HEK293 (cell line): Measurements from ENCODE around the gene PAX2.

Source experiments
- GLIS1 ChIP-seq: fragments of 450-650 bp; formaldehyde crosslinking; IDR thresholded peaks from 2 replicates; pipeline ENCODE4 v1.5.1; 2016; ENCODE audit warnings: missing biosample characterization, missing genetic modification characterization
- HOXA7 ChIP-seq: sonication (generic); formaldehyde crosslinking; IDR thresholded peaks from 2 replicates; pipeline ENCODE4 v1.8.1; 2022; ENCODE audit warnings: missing genetic modification reagents, borderline replicate concordance
- KLF7 ChIP-seq: fragments of 450-650 bp; formaldehyde crosslinking; IDR thresholded peaks from 2 replicates; pipeline ENCODE4 v1.5.1; 2016; ENCODE audit warnings: missing biosample characterization, missing genetic modification characterization, borderline replicate concordance
- MZF1 ChIP-seq: fragments of 450-650 bp; formaldehyde crosslinking; IDR thresholded peaks from 2 replicates; pipeline ENCODE4 v1.5.1; 2017; ENCODE audit warnings: missing biosample characterization, missing genetic modification characterization, borderline replicate concordance
- OSR2 ChIP-seq: fragments of 450-650 bp; formaldehyde crosslinking; IDR thresholded peaks from 2 replicates; pipeline ENCODE4 v1.5.1; 2016; ENCODE audit warnings: missing biosample characterization, missing genetic modification characterization
- PRDM2 ChIP-seq: fragments of 450-650 bp; formaldehyde crosslinking; IDR thresholded peaks from 2 replicates; pipeline ENCODE4 v1.5.1; 2016; ENCODE audit warnings: missing biosample characterization, missing genetic modification characterization, borderline replicate concordance
- SCRT1 ChIP-seq: fragments of 450-650 bp; formaldehyde crosslinking; IDR thresholded peaks from 2 replicates; pipeline ENCODE4 v1.5.1; 2016; ENCODE audit warnings: missing biosample characterization, missing genetic modification characterization, borderline replicate concordance
- TRIM28 ChIP-seq: IDR thresholded peaks from 2 replicates; pipeline ENCODE4 v1.6.1; 2011; ENCODE audit warnings: low read length, control low read depth, borderline replicate concordance
- ZBTB11 ChIP-seq: fragments of 450-650 bp; formaldehyde crosslinking; conservative IDR thresholded peaks from 2 replicates; pipeline ENCODE4 v1.5.1; 2016; ENCODE audit warnings: low read depth, missing biosample characterization, missing genetic modification characterization
- ZIC2 ChIP-seq: fragments of 450-650 bp; formaldehyde crosslinking; IDR thresholded peaks from 2 replicates; pipeline ENCODE4 v1.5.1; 2016; ENCODE audit warnings: missing biosample characterization, missing genetic modification characterization
- ZNF10 ChIP-seq: fragments of 450-650 bp; formaldehyde crosslinking; IDR thresholded peaks from 2 replicates; pipeline ENCODE4 v1.5.1; 2017; ENCODE audit warnings: missing biosample characterization, missing genetic modification characterization
- ZNF148 ChIP-seq: fragments of 450-650 bp; formaldehyde crosslinking; IDR thresholded peaks from 2 replicates; pipeline ENCODE4 v1.5.0; 2017; ENCODE audit warnings: missing biosample characterization, missing genetic modification characterization, borderline replicate concordance
- ZNF155 ChIP-seq: fragments of 450-650 bp; formaldehyde crosslinking; IDR thresholded peaks from 2 replicates; pipeline ENCODE4 v1.5.1; 2016; ENCODE audit warnings: missing biosample characterization, missing genetic modification characterization
- ZNF2 ChIP-seq: fragments of 450-650 bp; formaldehyde crosslinking; IDR thresholded peaks from 2 replicates; pipeline ENCODE4 v1.5.1; 2016; ENCODE audit warnings: missing biosample characterization, missing genetic modification characterization
- ZNF214 ChIP-seq: fragments of 450-650 bp; formaldehyde crosslinking; IDR thresholded peaks from 2 replicates; pipeline ENCODE4 v1.5.1; 2017; ENCODE audit warnings: missing biosample characterization, mild to moderate bottlenecking, missing genetic modification characterization, borderline replicate concordance
- ZNF26 ChIP-seq: fragments of 450-650 bp; formaldehyde crosslinking; IDR thresholded peaks from 2 replicates; pipeline ENCODE4 v1.5.1; 2016; ENCODE audit warnings: missing biosample characterization, missing genetic modification characterization
- ZNF416 ChIP-seq: fragments of 450-650 bp; formaldehyde crosslinking; IDR thresholded peaks from 2 replicates; pipeline ENCODE4 v1.5.1; 2016; ENCODE audit warnings: missing biosample characterization, missing genetic modification characterization
- ZNF501 ChIP-seq: fragments of 450-650 bp; formaldehyde crosslinking; IDR thresholded peaks from 2 replicates; pipeline ENCODE4 v1.5.1; 2016; ENCODE audit warnings: missing biosample characterization, missing genetic modification characterization
- ZNF514 ChIP-seq: fragments of 450-650 bp; formaldehyde crosslinking; IDR thresholded peaks from 2 replicates; pipeline ENCODE4 v1.5.1; 2016; ENCODE audit warnings: missing biosample characterization, missing genetic modification characterization
- ZNF558 ChIP-seq: fragments of 450-650 bp; formaldehyde crosslinking; IDR thresholded peaks from 2 replicates; pipeline ENCODE4 v1.5.1; 2016; ENCODE audit warnings: missing biosample characterization, missing genetic modification characterization
- ZNF621 ChIP-seq: fragments of 450-650 bp; formaldehyde crosslinking; IDR thresholded peaks from 2 replicates; pipeline ENCODE4 v1.5.1; 2017; ENCODE audit warnings: missing biosample characterization, missing genetic modification characterization
- ZNF626 ChIP-seq: fragments of 450-650 bp; sonication (Bioruptor Pico); formaldehyde crosslinking; IDR thresholded peaks from 2 replicates; pipeline ENCODE4 v1.5.1; 2018; ENCODE audit warnings: missing biosample characterization, missing genetic modification characterization, inconsistent platforms
- ZNF701 ChIP-seq: fragments of 450-650 bp; formaldehyde crosslinking; IDR thresholded peaks from 2 replicates; pipeline ENCODE4 v1.5.1; 2016; ENCODE audit warnings: missing biosample characterization, missing genetic modification characterization
- ZNF747 ChIP-seq: fragments of 450-650 bp; formaldehyde crosslinking; IDR thresholded peaks from 2 replicates; pipeline ENCODE4 v1.5.1; 2016; ENCODE audit warnings: missing biosample characterization, missing genetic modification characterization
- ZNF777 ChIP-seq: fragments of 450-650 bp; formaldehyde crosslinking; IDR thresholded peaks from 2 replicates; pipeline ENCODE4 v1.5.1; 2017; ENCODE audit warnings: missing biosample characterization, missing genetic modification characterization, borderline replicate concordance
- TF ChIP-seq, protein P1 (sequence below): fragments of 450-650 bp; IDR thresholded peaks from 2 replicates; pipeline ENCODE4 v1.5.1; 2018; ENCODE audit warnings: missing biosample characterization, mild to moderate bottlenecking, missing genetic modification characterization

PAX2 gene

DNA sequence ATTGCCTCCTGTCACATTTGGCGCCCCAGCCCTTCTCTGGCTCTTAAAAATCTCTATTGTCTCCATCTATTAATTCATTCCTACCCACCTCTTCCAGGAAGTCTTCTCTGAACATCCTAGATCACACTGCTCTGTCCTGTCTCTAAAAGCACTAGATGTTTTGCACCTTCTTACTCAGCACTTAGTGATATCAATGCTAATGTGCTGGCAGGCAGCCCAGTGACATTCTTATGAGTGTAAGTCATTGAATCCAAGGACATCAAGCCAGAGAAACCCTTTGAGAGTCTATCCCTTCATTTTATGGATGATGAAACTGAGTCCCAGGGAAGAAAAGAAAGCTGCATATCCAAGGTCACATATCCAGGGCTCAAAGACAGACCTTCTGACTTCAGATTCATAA is 48.3 kb upstream of the PAX2 start (continued):
- TF ChIP-seq ZBTB11 (no peak), ZNF558 (tag by site-specific recombination) (peak; percentile 57; the same call in 1 of the 2 replicates), ZNF621 (tag by site-specific recombination) (no peak), ZNF148 (tag by site-specific recombination) (no peak), ZNF514 (tag by site-specific recombination) (no peak), GLIS1 (no peak), OSR2 (tag by site-specific recombination) (0 out of 2 replicates have a peak, but pooled peaks have one; percentile 5), ZIC2 (no peak), TRIM28 (no peak), MZF1 (tag by site-specific recombination) (no peak), ZNF701 (no peak), ZNF214 (tag by site-specific recombination) (no peak), HOXA7 (CRISPR knock-in tag) (no peak), ZNF747 (no peak), KLF7 (tag by site-specific recombination) (no peak), ZNF416 (tag by site-specific recombination) (no peak), ZNF2 (tag by site-specific recombination) (no peak), ZNF26 (no peak), SCRT1 (no peak), ZNF626 (tag by site-specific recombination) (no peak), ZNF777 (tag by site-specific recombination) (no peak), ZNF501 (tag by site-specific recombination) (no peak), PRDM2 (tag by site-specific recombination) (no peak), ZNF10 (tag by site-specific recombination) (peak; percentile 32; the same call in 1 of the 2 replicates), ZNF155 (no peak)
- TF ChIP-seq, protein P1, sequence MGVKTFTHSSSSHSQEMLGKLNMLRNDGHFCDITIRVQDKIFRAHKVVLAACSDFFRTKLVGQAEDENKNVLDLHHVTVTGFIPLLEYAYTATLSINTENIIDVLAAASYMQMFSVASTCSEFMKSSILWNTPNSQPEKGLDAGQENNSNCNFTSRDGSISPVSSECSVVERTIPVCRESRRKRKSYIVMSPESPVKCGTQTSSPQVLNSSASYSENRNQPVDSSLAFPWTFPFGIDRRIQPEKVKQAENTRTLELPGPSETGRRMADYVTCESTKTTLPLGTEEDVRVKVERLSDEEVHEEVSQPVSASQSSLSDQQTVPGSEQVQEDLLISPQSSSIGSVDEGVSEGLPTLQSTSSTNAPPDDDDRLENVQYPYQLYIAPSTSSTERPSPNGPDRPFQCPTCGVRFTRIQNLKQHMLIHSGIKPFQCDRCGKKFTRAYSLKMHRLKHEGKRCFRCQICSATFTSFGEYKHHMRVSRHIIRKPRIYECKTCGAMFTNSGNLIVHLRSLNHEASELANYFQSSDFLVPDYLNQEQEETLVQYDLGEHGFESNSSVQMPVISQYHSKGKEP (tag by site-specific recombination) = no peak; the same call in 1 of the 2 replicates
